HG02840 (cell line): ENCODE data around the gene CFAP61.
A peak's percentile ranks its signal among the peaks of the same experiment; 100 is the strongest.
"Not testable (repeated sequence)": the region's sequence is repeated elsewhere in the genome, so short reads cannot be mapped to it uniquely, and the experiment has no call there.

ENCODE experiments used
- ATAC-seq: cut with Tn5 transposase; IDR thresholded peaks from one replicate; pipeline ENCODE4 v1.9.1; 2021; ENCODE audit warnings: mild to moderate bottlenecking, moderate library complexity, moderate number of reproducible peaks; ENCODE audit not compliant: unreplicated experiment, low FRiP score

The CFAP61 gene

DNA sequence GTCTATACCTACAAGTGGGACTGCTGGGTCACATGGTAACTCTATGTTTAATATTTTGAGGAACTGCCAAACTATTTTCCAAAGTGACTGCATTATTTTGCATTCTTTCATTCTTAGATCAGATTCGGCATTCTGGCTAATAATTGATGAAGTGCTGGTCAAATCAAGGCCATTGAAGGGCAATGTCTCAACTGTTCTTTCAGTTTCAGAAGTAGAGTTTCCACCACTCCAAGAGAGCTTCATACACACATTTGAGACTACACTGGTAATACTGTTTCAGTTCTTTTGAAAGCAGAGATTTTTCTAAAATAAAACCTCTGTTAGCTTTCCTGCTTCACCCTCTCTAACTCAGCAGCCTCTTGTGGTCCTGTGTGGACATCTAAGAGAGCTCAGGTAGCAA lies 154.5 kb downstream of the CFAP61 start:
- ATAC-seq: peak; percentile 86

DNA sequence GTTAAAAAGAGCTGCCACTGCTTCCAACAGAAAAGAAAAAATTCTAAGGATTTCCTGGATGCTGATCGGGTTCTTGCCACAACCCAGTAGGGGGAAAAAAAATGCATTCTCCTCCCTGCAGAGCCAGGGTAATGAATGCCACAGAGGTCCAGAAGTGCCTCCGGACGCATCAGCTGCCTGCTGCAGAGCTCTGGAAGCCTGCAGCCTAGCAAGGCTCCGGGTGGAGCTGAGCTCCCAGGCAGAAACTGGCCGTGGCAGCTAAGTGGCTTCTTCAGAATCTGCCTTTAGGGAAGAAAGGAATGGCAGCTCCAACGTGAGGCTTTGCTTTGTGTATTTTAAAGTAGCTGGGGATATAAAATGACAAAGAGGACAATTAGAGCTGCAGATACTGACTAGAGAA lies 155.0 kb downstream of the CFAP61 start:
- ATAC-seq: no peak

DNA sequence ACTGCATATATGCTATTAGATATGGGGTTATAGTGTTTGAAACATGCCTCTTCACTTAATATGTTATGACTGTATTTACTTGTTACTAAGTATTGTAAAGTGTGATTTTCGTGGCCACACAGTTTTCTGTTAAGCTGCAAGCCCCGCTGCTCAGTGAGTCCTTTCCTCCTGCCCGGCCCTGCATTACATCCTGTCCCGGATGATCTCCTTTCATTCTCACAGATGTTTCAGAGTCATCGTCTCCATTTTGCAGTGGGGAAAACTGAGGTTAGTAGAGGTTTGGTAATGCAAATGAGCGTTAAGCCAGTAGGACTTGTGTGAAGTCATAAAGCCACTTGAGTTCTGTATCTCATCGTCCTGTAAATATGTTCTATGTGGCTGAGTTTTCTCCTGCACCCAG lies 155.5 kb downstream of the CFAP61 start:
- peak; percentile 54 for ATAC-seq

DNA sequence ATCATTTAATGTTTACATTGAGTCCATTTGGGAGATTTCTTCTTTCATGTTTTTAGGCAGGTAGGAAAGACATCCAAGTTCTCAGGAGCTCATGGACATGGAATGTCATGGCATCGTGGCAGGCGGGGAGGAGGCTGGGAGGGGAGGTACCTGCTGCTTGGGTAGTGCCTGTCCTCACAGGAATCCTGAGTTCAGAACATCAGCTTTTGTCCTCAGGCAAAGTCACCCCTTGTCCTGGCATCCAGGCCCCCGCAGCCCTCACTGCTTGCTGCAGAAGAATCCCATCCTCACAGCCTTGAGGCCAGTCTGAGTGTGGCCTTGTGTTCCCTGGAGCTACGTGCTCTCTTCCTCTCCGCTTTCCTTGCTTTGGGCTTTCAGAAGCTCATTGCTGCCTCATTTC lies 157.4 kb downstream of the CFAP61 start:
- no peak for ATAC-seq

DNA sequence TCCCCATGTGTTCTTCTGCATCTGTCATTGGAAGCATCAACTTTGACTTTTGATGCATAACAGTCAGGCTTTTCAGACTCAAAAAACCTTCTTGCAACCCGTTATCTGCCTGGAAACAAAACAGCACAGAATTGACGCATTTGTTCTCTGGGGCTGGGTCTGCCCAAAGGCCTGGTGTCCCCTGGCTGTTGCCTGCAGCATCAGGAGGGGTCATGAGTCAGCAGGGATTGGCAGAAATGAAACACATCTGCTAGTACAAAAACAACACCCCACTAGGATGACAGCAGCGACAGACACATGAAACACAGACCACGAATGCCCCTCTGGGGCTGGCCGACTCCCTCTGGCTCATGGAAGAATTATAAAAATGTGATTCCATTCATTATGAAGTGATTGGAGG lies 158.0 kb downstream of the CFAP61 start:
- ATAC-seq: no peak

DNA sequence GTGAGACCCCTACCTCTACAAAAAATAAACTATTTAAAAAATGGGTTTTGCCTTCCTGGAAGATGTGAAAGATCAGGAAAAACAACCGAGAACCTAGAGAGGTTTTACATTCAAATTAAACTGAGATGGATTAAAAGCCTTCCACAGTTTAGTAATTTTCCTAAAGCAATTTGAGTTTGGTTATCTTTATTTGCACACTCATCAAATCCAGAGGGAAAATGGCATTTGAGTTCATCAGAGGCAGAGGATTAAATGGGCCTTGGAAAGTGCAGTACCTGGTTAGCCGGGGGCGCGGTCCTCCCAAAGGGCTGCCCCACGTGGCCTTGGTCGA lies 158.6 kb downstream of the CFAP61 start:
- ATAC-seq: no peak

DNA sequence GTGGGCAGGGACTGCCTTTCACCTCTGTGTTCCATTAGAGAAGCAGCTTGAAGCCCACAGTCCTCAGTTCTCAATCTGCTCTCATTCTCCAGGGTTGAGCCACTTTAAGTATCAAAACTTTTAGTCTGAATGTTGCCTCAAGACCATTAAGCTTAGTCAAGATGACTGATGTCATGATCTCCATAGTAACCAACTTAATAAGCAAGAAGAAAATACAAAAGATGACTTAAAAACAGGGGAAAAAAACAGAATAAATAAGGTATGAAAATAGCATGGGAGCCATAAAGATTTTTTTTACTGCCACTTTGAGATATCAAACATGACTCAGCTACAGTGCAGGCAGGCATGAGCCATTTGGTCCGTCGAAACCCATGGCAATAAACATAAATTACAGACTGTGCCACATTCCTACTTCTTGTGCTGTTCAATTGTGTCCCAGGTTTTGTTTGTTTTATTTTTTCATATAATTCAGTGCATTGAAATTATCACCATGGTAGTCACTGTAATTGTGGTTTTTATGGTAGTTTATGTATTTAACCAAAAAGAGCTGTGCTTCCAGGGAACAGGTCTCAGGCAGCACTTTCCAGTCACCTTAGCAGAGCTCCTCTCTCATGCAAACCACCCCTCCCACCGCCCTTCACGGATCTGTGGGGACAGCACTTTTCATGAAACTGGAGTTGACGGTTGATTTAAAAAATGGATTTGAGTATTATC lies 159.1 kb downstream of the CFAP61 start:
- ATAC-seq: no peak

DNA sequence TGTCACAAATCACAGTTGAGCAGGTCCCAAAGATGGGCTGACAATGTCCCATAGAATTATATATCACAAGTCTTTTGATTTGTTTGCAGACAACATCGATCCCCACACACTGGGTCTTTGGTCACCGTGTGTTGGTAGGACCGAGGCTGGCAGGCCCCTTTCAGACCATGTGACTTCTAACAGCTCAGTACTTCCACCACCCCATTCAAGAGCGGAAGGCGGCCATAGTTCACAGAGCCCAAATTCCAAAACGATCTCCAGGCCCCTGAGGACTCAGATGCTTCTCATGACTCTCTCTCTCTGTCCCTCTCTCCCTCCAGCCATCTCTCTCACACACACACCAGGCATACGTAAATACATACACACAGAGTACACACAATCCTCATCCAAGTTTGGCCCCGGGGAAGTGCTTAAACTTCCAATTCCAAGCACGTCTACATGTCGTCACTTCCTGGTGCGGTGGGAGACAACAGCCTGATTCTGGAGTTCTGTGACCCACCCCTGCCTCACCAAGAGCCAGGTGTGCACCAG lies 159.7 kb downstream of the CFAP61 start:
- ATAC-seq: no peak

DNA sequence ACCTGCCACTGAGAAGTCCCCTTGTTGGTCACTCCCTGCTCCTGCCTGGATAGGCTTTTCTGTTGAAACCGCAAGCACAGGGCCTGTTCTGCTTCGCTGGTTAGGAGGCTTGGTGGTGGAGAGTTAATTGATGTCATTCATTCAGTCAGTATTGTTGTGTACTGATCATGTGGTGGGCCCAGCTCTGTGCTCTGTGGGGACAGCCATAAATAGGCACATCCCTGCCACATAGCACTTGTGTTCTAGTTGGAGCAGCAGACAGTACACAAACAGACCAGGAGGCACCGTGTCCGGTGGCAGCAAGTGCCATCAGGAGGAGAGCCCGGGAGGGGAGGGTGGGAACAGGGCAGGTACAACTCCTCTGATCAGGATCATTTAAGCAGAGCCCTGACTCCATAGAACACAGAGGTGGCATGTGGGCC lies 160.4 kb downstream of the CFAP61 start:
- no peak for ATAC-seq

DNA sequence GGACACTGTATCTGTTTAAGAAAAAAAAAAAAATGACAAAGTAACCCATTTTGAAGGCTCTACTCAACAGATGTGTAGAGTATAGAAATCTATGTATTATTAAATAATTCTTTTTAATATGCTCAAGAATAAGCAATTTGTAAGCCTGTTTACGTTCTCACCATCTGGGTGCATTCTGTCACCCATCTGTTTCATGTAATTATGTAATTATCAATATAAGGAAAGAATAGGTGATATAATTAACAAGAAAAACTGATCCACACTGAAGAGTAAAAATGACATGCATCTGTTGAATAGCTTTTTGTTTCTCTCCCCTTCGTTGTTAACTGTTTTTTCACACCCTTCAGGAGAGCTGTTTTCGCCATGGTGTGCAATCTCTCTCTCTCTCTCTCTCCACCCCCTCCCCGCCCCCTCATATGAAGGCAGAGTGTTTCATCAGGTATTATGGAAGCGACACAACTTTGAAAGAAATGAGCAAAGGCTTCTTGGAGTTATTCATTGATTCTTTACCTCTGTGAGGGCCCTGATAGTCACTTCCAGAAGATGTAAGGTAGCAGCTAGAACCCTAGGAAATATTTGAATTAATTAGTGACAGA lies 161.3 kb downstream of the CFAP61 start:
- no peak for ATAC-seq

DNA sequence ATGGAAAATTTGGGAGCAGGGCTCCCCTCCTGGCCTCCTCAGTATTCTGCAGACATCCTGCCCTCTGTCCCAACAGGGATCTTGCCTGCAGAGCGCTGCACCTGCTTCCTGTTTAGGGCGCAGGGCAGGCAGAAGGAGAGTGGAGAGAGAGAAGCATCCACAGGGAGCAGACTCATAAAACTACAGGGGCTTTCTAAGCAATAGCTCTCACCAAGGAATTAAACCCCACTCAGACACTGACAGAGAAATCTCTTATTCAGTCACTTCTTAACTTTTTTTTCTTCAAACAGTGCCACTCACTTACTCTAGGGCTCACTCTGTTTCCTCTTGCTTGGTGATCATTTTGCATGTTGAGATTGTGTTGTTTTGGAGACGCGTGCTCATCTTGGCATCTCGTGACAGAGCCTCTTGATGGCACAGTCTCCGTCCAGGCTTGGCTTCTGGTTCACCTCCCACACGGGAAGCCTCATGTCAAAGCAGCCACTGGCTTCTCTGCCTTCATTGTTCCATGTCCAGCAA lies 162.5 kb downstream of the CFAP61 start:
- no peak for ATAC-seq

DNA sequence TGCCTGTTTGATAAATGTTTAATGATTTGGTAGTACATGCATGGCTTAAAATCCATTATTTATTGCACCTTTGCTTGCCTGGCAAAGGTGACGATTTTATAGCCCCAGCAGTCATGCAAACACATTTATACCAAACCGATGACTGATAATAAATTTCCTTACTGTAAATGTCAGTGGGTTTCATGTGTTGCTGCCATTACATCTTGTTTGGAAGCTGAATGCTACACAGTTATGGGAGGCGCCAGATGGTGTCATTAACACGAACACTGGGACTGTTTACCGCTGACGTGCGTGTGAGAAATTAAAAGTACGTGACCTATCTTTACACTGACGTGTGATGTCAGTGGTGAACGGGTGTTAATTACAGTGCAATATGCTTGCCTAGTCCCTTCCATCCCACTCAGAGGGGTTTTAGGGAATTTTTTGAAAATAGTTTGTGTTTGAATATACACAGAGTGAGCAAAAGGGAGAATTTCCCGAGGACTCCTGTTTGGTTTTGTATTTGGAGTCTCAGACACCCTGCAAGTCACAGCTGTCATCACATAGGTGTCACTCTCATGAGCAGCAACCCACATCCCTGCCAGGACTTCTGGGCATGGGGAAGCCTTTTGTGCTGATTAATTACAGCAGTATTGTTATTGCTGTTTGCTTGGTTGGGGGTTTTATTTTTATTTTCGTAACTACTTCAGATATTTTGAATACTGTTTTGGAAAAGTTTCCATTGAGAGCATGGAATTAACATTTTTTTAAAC lies 163.8 kb downstream of the CFAP61 start:
- no peak for ATAC-seq

DNA sequence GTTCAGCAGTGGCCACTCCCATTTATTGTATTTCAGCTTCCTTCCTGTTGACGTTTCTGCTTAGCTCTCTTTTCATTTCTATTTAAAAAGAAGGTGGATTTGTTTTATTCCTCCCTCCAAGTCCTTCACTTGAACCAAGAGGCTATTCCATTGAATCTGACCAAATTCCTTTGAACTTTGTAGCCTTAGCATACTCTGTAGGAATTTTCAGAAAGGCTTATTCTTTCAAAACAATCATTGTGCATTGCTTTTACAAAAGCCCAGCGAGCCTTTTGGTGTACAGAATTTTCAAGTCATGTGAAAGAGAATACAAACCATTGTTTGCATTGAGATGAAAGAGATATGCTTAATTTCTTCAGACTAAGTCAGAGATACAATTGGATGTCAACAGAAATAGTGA lies 164.6 kb downstream of the CFAP61 start:
- no peak for ATAC-seq

DNA sequence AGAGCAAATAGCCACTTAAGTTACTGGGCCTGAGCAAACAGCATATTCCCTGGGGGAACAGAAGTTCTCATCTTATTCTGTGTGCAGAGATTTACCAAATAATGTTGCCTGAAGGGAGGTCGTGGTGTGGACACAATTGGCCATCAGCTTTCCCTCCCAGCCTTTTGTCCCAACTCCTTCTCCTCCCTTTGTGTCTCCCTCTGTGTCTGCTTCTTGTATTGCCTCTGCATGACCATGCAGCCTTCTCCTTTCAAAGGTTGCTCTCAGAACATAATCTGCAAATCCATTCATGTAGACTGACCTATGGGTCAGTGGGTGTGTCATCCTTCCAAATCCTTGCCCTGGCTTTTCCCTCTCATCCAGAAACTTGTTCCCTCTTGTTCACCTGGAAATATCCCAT lies 165.3 kb downstream of the CFAP61 start:
- no peak for ATAC-seq

DNA sequence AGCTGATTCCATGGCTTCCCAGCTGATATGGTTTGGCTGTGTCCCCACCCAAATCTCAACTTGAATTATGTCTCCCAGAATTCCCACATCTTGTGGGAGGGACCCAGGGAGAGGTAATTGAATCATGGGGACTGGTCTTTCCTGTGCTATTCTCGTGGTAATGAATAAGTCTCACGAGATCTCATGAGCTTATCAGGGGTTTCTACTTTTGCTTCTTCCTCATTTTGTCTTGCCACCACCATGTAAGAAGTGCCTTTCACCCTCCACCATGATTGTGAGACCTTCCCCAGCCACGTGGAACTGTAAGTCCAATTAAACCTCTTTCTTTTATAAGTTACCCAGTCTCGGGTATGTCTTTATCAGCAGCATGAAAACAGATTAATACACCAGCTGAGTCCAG lies 165.8 kb downstream of the CFAP61 start:
- not testable (repeated sequence) for ATAC-seq

DNA sequence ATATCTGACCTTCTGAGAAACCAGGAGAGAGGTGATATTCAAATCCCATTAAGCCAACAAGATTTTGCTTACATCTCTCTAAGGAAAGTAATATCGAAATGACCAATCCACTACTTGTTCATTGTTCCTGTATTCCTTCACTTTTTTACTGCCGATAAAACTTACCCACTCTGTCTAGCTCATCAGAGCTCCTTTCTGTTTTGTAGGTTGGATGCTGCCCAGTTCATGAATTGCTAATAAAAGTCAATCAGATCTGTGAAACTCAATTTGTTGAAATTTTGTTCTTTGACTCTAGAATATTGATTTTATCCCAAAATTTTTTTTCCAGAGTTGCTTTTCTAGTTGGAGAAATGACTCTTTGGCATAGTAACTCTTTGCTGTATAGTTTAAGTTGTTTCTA lies 166.7 kb downstream of the CFAP61 start:
- no peak for ATAC-seq

DNA sequence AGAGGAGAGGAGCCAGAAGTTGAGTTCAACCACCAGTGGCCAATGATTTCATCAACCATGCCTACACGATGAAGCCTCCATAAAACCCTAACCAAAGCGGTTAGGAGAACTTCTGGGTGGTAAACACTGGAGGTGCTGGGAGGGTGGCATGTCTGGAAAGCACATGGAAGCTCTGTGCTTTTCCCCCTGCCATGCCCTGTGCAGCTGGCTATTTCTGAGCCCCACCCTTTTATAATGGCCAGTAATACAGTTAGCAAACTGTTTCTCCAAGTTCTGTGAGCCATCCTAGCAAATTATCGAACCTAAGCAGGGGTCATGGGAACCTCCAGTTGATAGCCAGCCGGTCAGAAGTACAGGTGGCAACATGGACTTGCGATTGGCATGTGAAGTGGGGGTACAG lies 167.8 kb downstream of the CFAP61 start:
- no peak for ATAC-seq

DNA sequence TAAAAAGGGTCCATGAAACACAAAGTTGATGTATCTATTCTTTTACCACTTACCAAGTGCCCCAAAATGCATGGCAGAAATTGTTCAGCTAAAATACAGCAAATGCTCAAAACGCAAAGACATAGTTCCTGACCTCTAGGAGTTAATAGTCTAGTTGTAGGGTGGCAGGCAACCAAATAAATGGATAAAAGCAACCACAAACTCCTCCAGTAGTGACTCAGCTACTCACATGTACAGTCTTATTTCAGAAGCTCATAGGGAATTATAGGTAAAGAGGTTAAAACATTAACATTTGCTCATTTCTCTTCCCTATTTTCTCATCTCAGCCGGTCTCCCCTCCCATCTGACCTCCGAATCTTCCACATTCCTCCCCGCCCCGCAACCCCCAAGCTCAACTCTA lies 171.6 kb downstream of the CFAP61 start:
- no peak for ATAC-seq

DNA sequence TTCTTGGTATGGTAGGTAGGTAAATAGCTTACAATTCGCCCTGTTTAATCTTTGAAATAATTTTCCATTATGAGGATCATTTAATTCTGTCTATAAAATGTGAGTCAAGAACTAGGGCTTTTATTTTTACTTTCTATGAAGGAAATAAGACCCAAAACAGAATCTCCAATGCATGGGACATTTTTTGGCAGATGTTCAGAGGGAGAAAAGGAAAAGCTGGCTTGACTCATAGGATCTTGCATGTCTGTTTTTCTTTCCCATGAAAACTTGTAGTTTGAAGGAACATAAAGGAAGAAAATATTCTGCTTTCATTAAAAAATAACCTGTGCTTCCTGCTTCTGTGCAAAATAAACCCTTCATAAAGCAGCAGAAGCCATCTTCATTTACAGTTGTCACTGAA lies 172.5 kb downstream of the CFAP61 start:
- ATAC-seq: no peak

DNA sequence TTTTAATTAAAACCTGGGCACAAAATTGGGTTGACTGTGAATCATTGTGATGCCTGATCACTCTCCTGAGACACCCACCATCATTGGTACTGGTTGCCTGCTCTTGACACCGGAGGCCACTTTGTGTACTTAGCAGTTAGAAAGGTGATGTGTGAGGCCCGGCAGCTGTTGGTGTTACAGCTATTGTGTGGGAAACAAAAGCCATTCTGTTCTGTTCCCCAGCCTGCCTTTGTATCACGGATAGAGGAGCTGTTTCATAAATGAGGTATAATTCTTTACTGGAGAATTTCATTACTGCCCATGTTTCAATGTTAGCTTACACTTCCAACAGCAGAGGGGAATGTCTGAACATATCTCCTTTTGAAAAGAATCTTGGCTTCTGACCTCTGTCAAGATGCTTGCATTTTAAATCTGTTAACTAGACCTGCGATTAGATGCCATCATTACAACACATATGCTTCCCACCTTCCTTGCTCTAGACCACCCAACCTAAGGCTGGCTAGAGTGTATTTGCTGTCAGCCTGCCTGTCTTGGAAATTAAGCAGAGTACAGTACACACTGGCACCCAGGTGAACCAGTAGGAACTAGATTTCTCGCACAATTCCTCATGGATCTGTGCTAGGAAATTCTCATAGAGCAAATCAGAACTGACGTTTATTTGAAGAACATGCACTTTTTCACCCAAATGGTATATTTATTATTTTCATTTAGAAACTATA lies 173.2 kb downstream of the CFAP61 start:
- no peak for ATAC-seq

DNA sequence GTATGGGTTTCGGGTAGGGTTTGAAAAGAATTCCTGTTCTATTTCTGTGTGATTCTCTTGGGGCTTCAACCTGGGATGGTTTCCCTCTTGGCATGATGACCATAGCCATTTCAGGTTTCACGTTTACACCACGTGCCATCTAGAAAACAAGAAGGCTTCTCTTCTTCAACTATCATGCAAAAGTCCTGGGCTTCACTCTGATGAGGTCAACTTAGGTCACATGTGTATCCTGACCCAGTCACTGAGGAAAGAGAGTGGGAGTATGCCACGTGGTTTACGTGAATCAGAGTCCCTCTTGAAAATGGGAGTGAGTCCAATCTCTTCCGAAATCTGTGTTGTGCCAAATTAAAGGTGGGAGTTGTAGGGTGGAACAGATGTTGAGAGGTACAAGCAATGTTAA lies 174.2 kb downstream of the CFAP61 start:
- ATAC-seq: no peak
